Fibroblast of pulmonary artery (primary cell): ENCODE results near the gene FAM110D.

Source experiments
- DNase-seq: peaks from one replicate; pipeline ENCODE4 v3.0.0-alpha.2; 2010; ENCODE audit warnings: low read depth
- H3K4me3 ChIP-seq: replicated peaks from 2 replicates; pipeline ENCODE4 v1.5.1; 2011; ENCODE audit warnings: low read depth, mild to moderate bottlenecking, control low read depth, low read length, moderate library complexity
- CTCF ChIP-seq: IDR thresholded peaks from 2 replicates; pipeline ENCODE4 v1.5.1; 2011; ENCODE audit warnings: mild to moderate bottlenecking, control low read depth, low read length, inconsistent platforms; ENCODE audit errors: missing control alignments

The FAM110D gene

GRCh38 chr1:26164036-26164860 lies 5.4 kb downstream of the FAM110D start:
- no peak for TF ChIP-seq CTCF
- peak; percentile 33 for DNase-seq
- H3K4me3 ChIP-seq: peak overlapping the region; percentile 36

- no peak overlapping the region for H3K4me3 ChIP-seq
- no peak for DNase-seq
- TF ChIP-seq CTCF: no peak
Observed at GRCh38 chr1:26164861-26165842, 6.3 kb downstream of the FAM110D start.

- no peak overlapping the region for H3K4me3 ChIP-seq
- DNase-seq: no peak
- no peak for TF ChIP-seq CTCF
Observed at GRCh38 chr1:26166719-26167281, 7.9 kb downstream of the FAM110D start.

GRCh38 chr1:26168410-26169197 lies 9.7 kb downstream of the FAM110D start, which contains the start of gene C1orf232:
TSS of gene C1orf232 (minus strand) at chr1:26168963. CDS start at chr1:26168499, 464 bp downstream.
- no peak for TF ChIP-seq CTCF
- H3K4me3 ChIP-seq: peak within 1 kb of the TSS; percentile 83
- no peak for DNase-seq

GRCh38 chr1:26169198-26169554 lies 10.3 kb downstream of the FAM110D start:
- no peak for DNase-seq
- H3K4me3 ChIP-seq: peak overlapping the region; percentile 83
- TF ChIP-seq CTCF: no peak
